SIG-M5 treated with dmso at 0.1 percent for 504 hours (cell line): ENCODE results near the gene ARHGEF10L.

Experiments used
- DNase-seq: peaks from one replicate; lab custom pipeline; 2025; ENCODE audit not compliant: unreplicated experiment; lab: John Stamatoyannopoulos, UW

ARHGEF10L gene

GRCh38 chr1:17700945-17701810 is 161.7 kb downstream of the ARHGEF10L start:
- DNase-seq, result no peak

DNA sequence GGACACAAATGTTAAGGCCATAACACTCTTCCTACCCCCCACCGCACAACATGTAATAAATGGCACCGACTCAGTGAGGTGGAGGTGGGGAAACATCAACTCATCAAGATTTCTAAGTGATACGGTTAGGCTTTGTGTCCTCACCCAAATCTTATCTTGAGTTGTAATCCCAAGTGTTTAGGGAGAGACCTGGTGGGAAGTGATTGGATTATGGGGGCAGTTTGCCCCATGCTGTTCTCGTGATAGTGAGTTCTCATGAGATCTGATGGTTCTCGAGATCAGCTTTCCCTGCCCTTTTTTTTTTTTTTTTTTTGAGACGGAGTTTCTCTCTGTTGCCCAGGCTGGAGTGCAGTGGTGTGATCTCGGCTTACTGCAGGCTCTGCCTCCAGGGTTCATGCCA is 164.7 kb downstream of the ARHGEF10L start:
- DNase-seq, result no peak

DNA sequence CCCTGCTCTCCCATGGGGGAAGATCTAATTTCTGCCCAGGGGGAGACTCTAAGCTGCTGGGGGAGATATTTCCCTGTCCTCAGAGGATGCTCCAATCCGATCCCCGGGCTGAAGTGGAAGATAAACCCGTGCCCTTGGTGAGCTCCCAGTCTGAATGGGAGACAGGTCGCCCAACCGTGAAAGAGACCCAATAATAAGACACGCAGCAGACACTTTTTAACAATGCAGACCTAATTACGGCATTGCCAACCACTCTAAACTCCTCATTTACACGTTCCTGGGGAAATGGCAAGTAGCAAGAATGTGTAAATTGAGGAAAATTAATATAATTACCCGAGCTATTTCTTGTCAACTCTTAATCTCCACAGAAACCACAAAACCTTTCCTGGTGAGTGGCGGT is 166.9 kb downstream of the ARHGEF10L start:
- DNase-seq, result no peak

DNA sequence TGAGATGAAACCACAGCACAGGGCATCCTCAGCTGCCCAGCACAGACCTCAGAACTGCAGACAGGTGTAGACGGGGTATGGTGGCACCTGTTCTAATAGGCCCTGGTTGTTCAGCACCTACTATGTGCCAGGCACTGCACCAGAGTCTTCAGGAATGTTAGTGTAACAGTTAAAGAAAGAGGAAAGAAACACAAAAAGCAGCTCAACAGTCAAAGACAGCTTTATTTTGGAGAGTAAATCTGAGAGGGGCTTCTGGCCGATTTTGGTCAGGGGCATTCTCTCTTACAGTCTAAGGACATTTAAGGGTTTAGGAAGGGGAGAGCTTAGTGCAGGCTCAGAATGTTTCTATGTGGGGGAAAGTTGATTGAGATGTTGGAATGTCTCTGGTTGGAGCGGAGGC is 170.5 kb downstream of the ARHGEF10L start:
- DNase-seq, result no peak

DNA sequence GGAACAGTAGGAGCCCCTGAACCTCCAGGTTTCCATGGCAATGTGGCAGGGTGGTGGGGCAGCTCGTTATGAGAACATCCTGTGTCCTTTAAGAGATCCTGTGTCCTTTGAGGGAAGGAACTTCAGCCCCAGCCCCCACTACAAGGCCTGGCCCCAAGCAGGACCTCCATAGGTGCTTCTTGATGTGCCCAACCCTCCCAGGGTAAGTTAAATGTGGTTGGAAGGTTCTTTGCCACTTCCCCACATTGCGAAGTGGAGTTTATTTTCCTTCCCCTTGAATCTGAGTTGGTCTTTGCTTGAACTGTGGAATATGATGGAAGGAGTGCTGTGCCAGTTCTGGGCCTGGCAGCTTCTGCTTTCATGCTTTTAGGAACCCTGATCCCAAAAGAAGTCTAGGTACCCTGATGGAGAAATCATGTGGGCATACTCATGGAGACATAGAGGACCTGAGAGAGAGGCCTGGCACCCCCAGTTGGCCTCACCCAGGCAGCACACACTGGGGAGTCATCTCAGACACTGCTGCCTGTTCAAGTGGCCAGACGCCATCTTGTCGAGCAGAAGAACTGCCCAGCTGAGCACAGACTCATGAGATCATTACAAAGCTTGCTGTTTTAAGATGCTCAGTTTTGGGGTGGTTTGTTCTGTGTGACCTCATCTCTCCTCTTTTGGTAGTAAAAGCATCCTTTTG is 171.5 kb downstream of the ARHGEF10L start:
- DNase-seq, result no peak

- DNase-seq, result no peak
Measured at GRCh38 chr1:17711577-17711910, 172.0 kb downstream of the ARHGEF10L start.

DNA sequence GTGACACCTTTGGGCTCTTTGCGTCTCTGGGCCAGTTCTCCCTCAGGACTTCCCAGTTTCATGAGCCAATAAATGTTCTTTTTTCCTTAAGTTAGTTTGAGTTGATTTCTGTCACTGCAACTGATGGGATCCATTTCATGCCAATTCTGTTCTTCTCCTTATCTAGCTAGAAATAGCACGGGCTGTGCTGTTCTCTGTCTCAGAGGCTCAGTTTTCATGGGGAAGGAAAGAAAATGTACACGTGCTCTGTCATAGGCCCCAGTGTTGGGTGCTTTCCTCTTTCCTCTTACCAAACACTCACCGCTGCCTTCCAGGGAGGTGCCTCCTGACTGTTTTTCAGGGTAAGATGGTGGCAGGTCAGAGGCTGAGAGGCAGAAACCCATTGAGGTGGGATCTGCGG is 172.4 kb downstream of the ARHGEF10L start:
- DNase-seq, result no peak

DNA sequence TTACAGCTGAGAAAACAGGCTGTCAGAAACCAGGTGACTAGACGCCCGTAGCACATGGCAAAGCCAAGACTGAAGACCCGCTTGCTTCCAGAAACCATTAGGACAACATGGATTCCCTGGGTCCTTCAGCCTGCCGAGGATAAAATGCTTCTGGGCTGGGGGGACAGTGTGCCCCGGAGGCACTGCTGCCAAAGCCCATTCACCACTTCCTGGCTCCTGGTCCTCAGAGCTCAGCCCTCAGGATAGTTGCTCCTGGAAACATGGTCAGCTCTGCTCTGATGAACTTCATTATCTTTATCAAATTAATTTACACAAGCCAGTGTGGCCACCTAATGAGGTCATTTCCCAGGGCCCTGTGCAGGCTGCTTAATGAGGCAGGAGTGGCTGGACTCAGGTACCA is 174.5 kb downstream of the ARHGEF10L start:
- DNase-seq, result no peak

GRCh38 chr1:17717594-17718535 is 178.4 kb downstream of the ARHGEF10L start:
- no peak for DNase-seq

DNA sequence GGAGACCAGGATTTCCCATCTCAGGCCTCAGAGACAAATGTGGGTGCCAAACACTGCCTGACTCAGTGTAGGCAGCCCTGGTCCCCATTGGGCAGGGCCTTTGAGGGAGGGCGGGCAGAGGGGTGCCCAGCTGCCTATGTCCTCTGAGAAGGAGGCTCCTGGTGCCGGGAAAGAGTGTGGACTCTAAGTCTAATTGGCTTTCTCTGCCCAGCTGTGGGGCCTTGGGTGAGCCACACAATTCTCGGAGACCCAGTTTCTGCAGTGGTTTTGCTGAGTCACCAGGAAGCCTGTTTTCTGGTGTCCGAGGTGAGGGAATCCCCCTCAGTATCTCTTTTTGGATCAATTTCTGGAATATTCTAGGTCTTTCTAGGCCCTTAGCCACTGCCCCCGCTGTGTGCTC is 180.4 kb downstream of the ARHGEF10L start:
- DNase-seq, result no peak

- DNase-seq, result no peak
Measured at GRCh38 chr1:17721444-17721843, 181.9 kb downstream of the ARHGEF10L start.

- no peak for DNase-seq
Measured at GRCh38 chr1:17723684-17724083, 184.2 kb downstream of the ARHGEF10L start.

DNA sequence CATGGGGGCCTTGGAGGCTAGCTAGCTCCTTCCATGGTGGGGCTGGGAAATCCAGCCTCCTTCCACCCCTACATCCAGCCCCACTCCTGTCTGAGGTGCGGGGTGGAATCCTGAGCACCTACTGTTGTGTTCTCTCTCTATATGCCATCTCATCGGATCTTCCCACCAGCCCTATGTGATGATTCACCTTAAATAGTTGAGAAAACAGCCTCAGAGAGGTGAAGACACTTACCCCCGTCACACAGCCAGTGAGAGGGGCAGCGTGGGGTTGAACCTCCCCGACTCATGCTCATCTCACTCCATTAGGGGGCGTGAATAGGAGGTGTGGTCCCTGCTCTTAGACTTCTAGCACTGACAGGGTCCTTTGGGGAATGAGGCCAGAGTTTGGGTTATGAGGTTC is 184.7 kb downstream of the ARHGEF10L start:
- no peak for DNase-seq

DNA sequence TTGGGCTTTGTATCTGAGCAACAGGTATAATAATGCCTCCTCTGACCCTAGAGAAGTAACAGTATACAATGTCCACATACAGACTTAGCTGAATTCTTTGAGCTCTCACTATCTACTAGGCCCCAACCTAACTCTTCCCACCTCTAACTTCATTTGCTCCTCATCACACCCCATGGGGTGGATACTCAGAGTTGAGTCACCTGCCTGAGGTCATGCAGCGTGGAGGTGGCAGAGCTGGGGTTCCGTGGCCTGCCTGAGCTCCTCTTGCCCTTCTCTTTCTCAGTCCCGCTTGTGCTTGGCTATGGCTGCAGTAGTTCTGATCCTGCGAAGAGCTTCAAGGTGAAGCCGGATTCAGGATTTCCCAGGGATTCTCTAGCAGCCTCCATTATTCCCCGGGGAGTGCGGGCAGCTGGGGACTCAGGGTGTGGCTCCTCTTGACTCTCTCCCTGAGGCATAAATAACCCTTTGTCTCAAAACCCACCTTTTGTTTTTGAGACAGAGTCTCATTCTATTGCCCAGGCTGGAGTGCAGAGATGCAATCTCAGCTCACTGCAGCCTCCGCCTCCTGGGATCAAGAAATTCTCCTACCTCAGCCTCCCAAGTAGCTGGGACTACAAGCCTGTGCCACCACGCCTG is 185.7 kb downstream of the ARHGEF10L start:
- no peak for DNase-seq

GRCh38 chr1:17725811-17726582 is 186.5 kb downstream of the ARHGEF10L start:
- DNase-seq, result no peak

DNA sequence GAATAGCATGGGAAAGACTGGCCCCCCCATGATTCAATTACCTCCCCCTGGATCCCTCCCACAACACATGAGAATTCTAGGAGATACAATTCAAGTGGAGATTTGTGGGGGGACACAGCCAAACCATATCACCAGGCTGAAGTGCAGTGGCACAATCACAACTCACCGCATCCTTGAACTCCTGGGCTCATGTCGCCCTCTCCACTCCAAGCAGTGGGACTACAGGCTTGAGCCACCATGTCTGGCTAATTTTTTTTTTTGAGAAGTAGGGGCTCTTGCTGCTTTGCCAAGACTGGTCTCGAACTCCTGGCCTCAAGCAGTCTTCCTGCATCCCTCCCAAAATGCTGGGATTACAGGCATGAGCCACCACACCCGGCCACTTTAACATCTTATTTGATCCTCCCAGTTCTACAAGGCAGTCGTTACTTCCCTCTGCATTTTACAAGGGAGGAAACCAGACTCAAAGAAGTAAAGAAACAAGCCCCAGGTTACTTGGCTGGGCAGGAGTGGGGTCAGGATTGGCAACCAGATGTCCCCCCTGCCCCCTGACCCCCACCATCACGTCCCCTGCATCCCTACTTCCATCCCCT is 188.7 kb downstream of the ARHGEF10L start:
- no peak for DNase-seq

- DNase-seq, result no peak
Measured at GRCh38 chr1:17729248-17729647, 189.8 kb downstream of the ARHGEF10L start.

GRCh38 chr1:17729909-17730308 is 190.4 kb downstream of the ARHGEF10L start:
- no peak for DNase-seq

GRCh38 chr1:17731460-17731859 is 192.0 kb downstream of the ARHGEF10L start:
- no peak for DNase-seq

DNA sequence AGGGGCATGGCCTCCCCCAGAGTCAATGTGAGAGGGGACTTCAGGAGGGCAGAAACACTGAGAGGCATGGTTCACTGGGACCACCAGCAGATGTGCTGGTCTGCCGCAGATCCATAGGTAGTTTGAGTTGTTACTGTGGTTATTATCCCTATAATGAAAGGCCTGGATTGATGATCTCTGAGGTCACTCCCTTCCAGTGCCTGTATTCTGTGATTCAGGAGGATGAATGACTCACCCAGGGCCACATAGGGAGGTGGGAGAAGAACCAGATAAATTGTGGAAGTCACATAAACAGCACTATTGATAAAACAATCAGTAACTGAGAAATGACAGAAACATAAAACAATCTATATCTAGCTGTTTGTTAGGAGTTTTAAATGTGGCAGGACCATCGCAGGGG is 193.0 kb downstream of the ARHGEF10L start:
- DNase-seq, result no peak
